ENCODE data around the gene COL18A1. TPM values are rescaled to one million over a fixed set of nuclear protein-coding genes. Genes with fewer than 3 reads are reported as not detected.
"Not testable (repeated sequence)": the region's sequence is repeated elsewhere in the genome, so short reads cannot be mapped to it uniquely, and the experiment has no call there.

COL18A1 gene
- total RNA-seq, 1 donor from 2014 or later, result 150 TPM

- TF ChIP-seq CTCF (conservative IDR thresholded peaks at IDR 0.05), result no peak
- Mint-ChIP-seq H3K9me3 (no peaks in the 10 kb centered on the region), H3K27me3 (no peaks in the 10 kb centered on the region), H3K27ac (no peak overlapping the region), H3K4me3 (no peak overlapping the region), H3K4me1 (ENCODE audit: unreplicated experiment) (peaks cover 5% of the 10 kb centered on the region), H3K36me3 (peaks cover 3% of the 10 kb centered on the region)
- peak; percentile 66 for DNase-seq (ENCODE audit: extremely low spot score, unreplicated experiment)
These were observed 125.6 kb downstream of the COL18A1 start for GRCh38 chr21:45530423-45531113.

GRCh38 chr21:45531114-45531392 lies 126.1 kb downstream of the COL18A1 start:
- DNase-seq (ENCODE audit: extremely low spot score, unreplicated experiment); H3K27me3 Mint-ChIP-seq; H3K27ac Mint-ChIP-seq; H3K9me3 Mint-ChIP-seq; H3K4me3 Mint-ChIP-seq; H3K4me1 Mint-ChIP-seq (ENCODE audit: unreplicated experiment); H3K36me3 Mint-ChIP-seq: not testable (repeated sequence)

- peaks cover 3% of the 10 kb centered on the region for H3K36me3 Mint-ChIP-seq
- no peak overlapping the region for H3K4me3 Mint-ChIP-seq
- H3K27me3 Mint-ChIP-seq, result no peaks in the 10 kb centered on the region
- DNase-seq (ENCODE audit: extremely low spot score, unreplicated experiment), result peak; percentile 69
- TF ChIP-seq CTCF (conservative IDR thresholded peaks at IDR 0.05), result no peak
- H3K27ac Mint-ChIP-seq, result no peak overlapping the region
- H3K9me3 Mint-ChIP-seq, result no peaks in the 10 kb centered on the region
- peaks cover 5% of the 10 kb centered on the region for H3K4me1 Mint-ChIP-seq (ENCODE audit: unreplicated experiment)
These were observed 126.6 kb downstream of the COL18A1 start for GRCh38 chr21:45531393-45532215.

GRCh38 chr21:45532826-45533360 lies 127.9 kb downstream of the COL18A1 start:
- Mint-ChIP-seq H3K4me3 (no peak overlapping the region), H3K9me3 (no peaks in the 10 kb centered on the region), H3K36me3 (no peaks in the 10 kb centered on the region), H3K27ac (no peak overlapping the region), H3K4me1 (ENCODE audit: unreplicated experiment) (peaks cover 5% of the 10 kb centered on the region), H3K27me3 (no peaks in the 10 kb centered on the region)
- no peak for TF ChIP-seq CTCF (conservative IDR thresholded peaks at IDR 0.05)
- DNase-seq (ENCODE audit: extremely low spot score, unreplicated experiment), result peak; percentile 58

- no peaks in the 10 kb centered on the region for H3K36me3 Mint-ChIP-seq
- H3K4me1 Mint-ChIP-seq (ENCODE audit: unreplicated experiment), result peaks cover 5% of the 10 kb centered on the region
- no peak for TF ChIP-seq CTCF (conservative IDR thresholded peaks at IDR 0.05)
- no peak overlapping the region for H3K27ac Mint-ChIP-seq
- H3K27me3 Mint-ChIP-seq, result no peaks in the 10 kb centered on the region
- H3K9me3 Mint-ChIP-seq, result no peaks in the 10 kb centered on the region
- DNase-seq (ENCODE audit: extremely low spot score, unreplicated experiment), result peak; percentile 65
- no peak overlapping the region for H3K4me3 Mint-ChIP-seq
These were observed 128.4 kb downstream of the COL18A1 start for GRCh38 chr21:45533361-45533845.
